Neuronal stem cell (in vitro differentiated cells): ENCODE data around the gene ADRA2B.

Source experiments
- DNase-seq: peaks from one replicate; pipeline ENCODE4 v3.0.0-alpha.2; 2013; ENCODE audit warnings: low spot score
- H2AFZ ChIP-seq: one replicate; pipeline ENCODE4 v1.6.1; 2013; ENCODE audit warnings: mild to moderate bottlenecking, low read length, inconsistent platforms
- H2AK5ac ChIP-seq: 2 replicates; pipeline ENCODE4 v1.6.1; 2013; ENCODE audit warnings: low read depth, mild to moderate bottlenecking, inconsistent platforms, low read length, moderate library complexity, mixed read lengths
- H2BK120ac ChIP-seq: 2 replicates; pipeline ENCODE4 v1.6.1; 2013; ENCODE audit warnings: low read depth, mild to moderate bottlenecking, inconsistent platforms, low read length, moderate library complexity, mixed read lengths
- H2BK12ac ChIP-seq: one replicate; pipeline ENCODE4 v1.6.1; 2013; ENCODE audit warnings: low read length, inconsistent platforms
- H2BK15ac ChIP-seq: 2 replicates; pipeline ENCODE4 v1.6.1; 2013; ENCODE audit warnings: mild to moderate bottlenecking, low read length, inconsistent platforms, mixed read lengths
- H2BK5ac ChIP-seq: one replicate; pipeline ENCODE4 v1.6.1; 2013; ENCODE audit warnings: inconsistent platforms, mild to moderate bottlenecking, low read length, moderate library complexity
- H3K14ac ChIP-seq: one replicate; pipeline ENCODE4 v1.6.1; 2013; ENCODE audit warnings: low read length, inconsistent platforms
- H3K18ac ChIP-seq: 2 replicates; pipeline ENCODE4 v1.6.1; 2013; ENCODE audit warnings: low read length, inconsistent platforms
- H3K23ac ChIP-seq: 2 replicates; pipeline ENCODE4 v1.6.1; 2013; ENCODE audit warnings: low read depth, mild to moderate bottlenecking, mixed read lengths, low read length, inconsistent platforms; ENCODE audit not compliant: poor library complexity
- H3K27ac ChIP-seq: replicated peaks from 3 replicates; pipeline ENCODE4 v1.5.1; 2013; ENCODE audit warnings: low read length, inconsistent platforms
- H3K27me3 ChIP-seq, 3 experiments: 2 replicates each; pipeline ENCODE4 v1.6.1; 2013; ENCODE audit warnings: low read length in 3 of 3, mild to moderate bottlenecking in 2 of 3, inconsistent platforms in 1 of 3, low read depth in 1 of 3, mixed read lengths in 1 of 3, moderate library complexity in 1 of 3; ENCODE audit not compliant: control insufficient read depth in 3 of 3, insufficient read depth in 3 of 3
- H3K36me3 ChIP-seq, 2 donors: replicated peaks in 1 of 2; 2 replicates each; pipeline ENCODE4 v1.6.1; 2013; ENCODE audit warnings: low read length in 2 of 2; ENCODE audit not compliant: control insufficient read depth in 2 of 2, insufficient read depth in 2 of 2
- H3K4ac ChIP-seq: 2 replicates; pipeline ENCODE4 v1.6.1; 2013; ENCODE audit warnings: inconsistent platforms, mild to moderate bottlenecking, low read length, moderate library complexity
- H3K4me1 ChIP-seq, 2 donors: 1 replicate in 1 of 2; 2 replicates in 1 of 2; pipeline ENCODE4 v1.6.1; 2013; ENCODE audit warnings: low read length in 2 of 2, low read depth in 1 of 2; ENCODE audit not compliant: control insufficient read depth in 2 of 2, insufficient read depth in 1 of 2
- H3K4me2 ChIP-seq: one replicate; pipeline ENCODE4 v1.6.1; 2013; ENCODE audit warnings: mild to moderate bottlenecking, low read length, inconsistent platforms; ENCODE audit not compliant: insufficient read depth, poor library complexity, severe bottlenecking
- H3K4me3 ChIP-seq, 2 donors: 2 replicates each; pipeline ENCODE4 v1.5.1; 2013; ENCODE audit warnings: low read length in 2 of 2, mild to moderate bottlenecking in 2 of 2, inconsistent platforms in 1 of 2, moderate library complexity in 1 of 2
- H3K79me1 ChIP-seq: one replicate; pipeline ENCODE4 v1.6.1; 2013; ENCODE audit warnings: low read depth, mild to moderate bottlenecking, inconsistent platforms, low read length, moderate library complexity
- H3K9ac ChIP-seq: one replicate; pipeline ENCODE4 v1.6.1; 2013; ENCODE audit warnings: mild to moderate bottlenecking, low read depth, low read length, inconsistent platforms; ENCODE audit not compliant: poor library complexity
- H3K9me3 ChIP-seq, 2 donors: replicated peaks in 1 of 2; 2 replicates each; pipeline versions ENCODE3 to v1.6.1; 2013; ENCODE audit warnings: low read length in 2 of 2, mild to moderate bottlenecking in 2 of 2, inconsistent platforms in 1 of 2, low read depth in 1 of 2, mixed read lengths in 1 of 2, moderate library complexity in 1 of 2; ENCODE audit not compliant: control insufficient read depth in 2 of 2, insufficient read depth in 1 of 2
- H4K8ac ChIP-seq: one replicate; pipeline ENCODE4 v1.6.1; 2013; ENCODE audit warnings: low read depth, mild to moderate bottlenecking, inconsistent platforms, low read length, moderate library complexity
- H4K91ac ChIP-seq: one replicate; pipeline ENCODE4 v1.6.1; 2013; ENCODE audit warnings: low read length, low read depth, mild to moderate bottlenecking, inconsistent platforms; ENCODE audit not compliant: poor library complexity
- WGBS, 2 donors: extraction: QIAGEN DNeasy Blood & Tissue Kit; methylation state at CpG; one replicate each; pipeline ENCODE4 v1.1.7; 2013; ENCODE audit warnings: missing lambda C conversion rate in 2 of 2, mixed read lengths in 1 of 2; ENCODE audit not compliant: insufficient read length in 2 of 2, insufficient replicate concordance in 1 of 2; ENCODE audit errors: extremely low coverage in 2 of 2; 5-methylcytosine and 5-hydroxymethylcytosine counted together

ADRA2B gene

GRCh38 chr2:96136129-96136720, 19.9 kb upstream of the ADRA2B start:
- no CpG with 5 or more reads among the region's 8 CpGs for WGBS, 2 donors
- Histone ChIP-seq H3K27me3 (peaks cover 0 to 64% (median 2%) of the 10 kb centered on the region in 3 experiments), H3K4me2 (no peak overlapping the region), H3K27ac (no peak overlapping the region), H3K14ac (no peak overlapping the region), H3K79me1 (no peaks in the 10 kb centered on the region), H3K4me3 (no peak overlapping the region), H4K8ac (no peak overlapping the region), H2BK120ac (no peak overlapping the region), H3K9ac (no peak overlapping the region), H2BK12ac (no peak overlapping the region), H2BK15ac (no peak overlapping the region), H2AK5ac (peak overlapping the region; percentile 40), H3K4me1 (no peaks in the 10 kb centered on the region), H2AFZ (no peak overlapping the region), H3K9me3 (peaks cover 0 to 2% of the 10 kb centered on the region in 2 donors), H3K23ac (no peak overlapping the region), H4K91ac (peak overlapping the region; percentile 77), H3K4ac (no peak overlapping the region), H3K36me3 (no peaks in the 10 kb centered on the region), H3K18ac (peak overlapping the region; percentile 30), H2BK5ac (no peak overlapping the region)
- no peak for DNase-seq

- Histone ChIP-seq H3K4me2 (no peak overlapping the region), H4K91ac (no peak overlapping the region), H4K8ac (no peak overlapping the region), H3K4me1 (no peaks in the 10 kb centered on the region), H3K23ac (no peak overlapping the region), H3K27ac (no peak overlapping the region), H2BK5ac (no peak overlapping the region), H3K4me3 (no peak overlapping the region), H2AK5ac (peak overlapping the region; percentile 40), H3K18ac (peak overlapping the region; percentile 48), H3K79me1 (no peaks in the 10 kb centered on the region), H3K36me3 (no peaks in the 10 kb centered on the region), H3K27me3 (peaks cover 0 to 66% (median 2%) of the 10 kb centered on the region in 3 experiments), H3K9ac (peak overlapping the region; percentile 57), H2BK15ac (no peak overlapping the region), H3K9me3 (peaks cover 0 to 2% of the 10 kb centered on the region in 2 donors), H2AFZ (no peak overlapping the region), H3K4ac (no peak overlapping the region), H2BK12ac (no peak overlapping the region), H2BK120ac (no peak overlapping the region), H3K14ac (no peak overlapping the region)
- DNase-seq, result no peak
- WGBS, 2 donors, result no CpG with 5 or more reads among the region's 5 CpGs
Measured at GRCh38 chr2:96135621-96136020, 19.2 kb upstream of the ADRA2B start.

GRCh38 chr2:96135171-96135570, 18.8 kb upstream of the ADRA2B start:
- Histone ChIP-seq H3K27me3 (peaks cover 0 to 70% (median 2%) of the 10 kb centered on the region in 3 experiments), H2BK120ac (no peak overlapping the region), H2BK5ac (peak overlapping the region; percentile 59), H3K23ac (no peak overlapping the region), H3K4me2 (no peak overlapping the region), H2AFZ (no peak overlapping the region), H3K4ac (no peak overlapping the region), H3K79me1 (no peaks in the 10 kb centered on the region), H2AK5ac (no peak overlapping the region), H3K9ac (no peak overlapping the region), H3K14ac (no peak overlapping the region), H2BK12ac (no peak overlapping the region), H3K4me3 (no peak overlapping the region), H4K91ac (no peak overlapping the region), H3K18ac (peak overlapping the region; percentile 76), H3K36me3 (no peaks in the 10 kb centered on the region), H3K4me1 (no peaks in the 10 kb centered on the region), H4K8ac (no peak overlapping the region), H2BK15ac (no peak overlapping the region), H3K9me3 (peaks cover 0 to 2% of the 10 kb centered on the region in 2 donors), H3K27ac (no peak overlapping the region)
- no peak for DNase-seq
- WGBS, 2 donors, result no CpG with 5 or more reads among the region's 9 CpGs

GRCh38 chr2:96134421-96134820, 18.1 kb upstream of the ADRA2B start:
- Histone ChIP-seq H3K14ac (peak overlapping the region; percentile 47), H3K27ac (no peak overlapping the region), H3K9me3 (peaks cover 0 to 2% of the 10 kb centered on the region in 2 donors), H3K4me3 (no peak overlapping the region), H2AK5ac (peak overlapping the region; percentile 73), H2BK12ac (no peak overlapping the region), H3K18ac (peak overlapping the region; percentile 11), H3K79me1 (no peaks in the 10 kb centered on the region), H4K8ac (no peak overlapping the region), H2BK15ac (peak overlapping the region; percentile 68), H3K36me3 (no peaks in the 10 kb centered on the region), H3K4ac (no peak overlapping the region), H2AFZ (no peak overlapping the region), H3K27me3 (peaks cover 0 to 77% (median 2%) of the 10 kb centered on the region in 3 experiments), H4K91ac (no peak overlapping the region), H2BK120ac (no peak overlapping the region), H3K23ac (no peak overlapping the region), H3K9ac (no peak overlapping the region), H2BK5ac (peak overlapping the region; percentile 59), H3K4me2 (no peak overlapping the region), H3K4me1 (no peaks in the 10 kb centered on the region)
- no peak for DNase-seq
- no CpG with 5 or more reads among the region's 11 CpGs for WGBS, 2 donors
